NCI-H1092 treated with DMSO at 0.1 percent for 48 hours (cell line): ENCODE data around the gene PANK4.
"Not testable (repeated sequence)": the region's sequence is repeated elsewhere in the genome, so short reads cannot be mapped to it uniquely, and the experiment has no call there.

Source experiments
- DNase-seq: peaks from one replicate; lab custom pipeline; 2025; lab: John Stamatoyannopoulos, UW

The PANK4 gene

DNA sequence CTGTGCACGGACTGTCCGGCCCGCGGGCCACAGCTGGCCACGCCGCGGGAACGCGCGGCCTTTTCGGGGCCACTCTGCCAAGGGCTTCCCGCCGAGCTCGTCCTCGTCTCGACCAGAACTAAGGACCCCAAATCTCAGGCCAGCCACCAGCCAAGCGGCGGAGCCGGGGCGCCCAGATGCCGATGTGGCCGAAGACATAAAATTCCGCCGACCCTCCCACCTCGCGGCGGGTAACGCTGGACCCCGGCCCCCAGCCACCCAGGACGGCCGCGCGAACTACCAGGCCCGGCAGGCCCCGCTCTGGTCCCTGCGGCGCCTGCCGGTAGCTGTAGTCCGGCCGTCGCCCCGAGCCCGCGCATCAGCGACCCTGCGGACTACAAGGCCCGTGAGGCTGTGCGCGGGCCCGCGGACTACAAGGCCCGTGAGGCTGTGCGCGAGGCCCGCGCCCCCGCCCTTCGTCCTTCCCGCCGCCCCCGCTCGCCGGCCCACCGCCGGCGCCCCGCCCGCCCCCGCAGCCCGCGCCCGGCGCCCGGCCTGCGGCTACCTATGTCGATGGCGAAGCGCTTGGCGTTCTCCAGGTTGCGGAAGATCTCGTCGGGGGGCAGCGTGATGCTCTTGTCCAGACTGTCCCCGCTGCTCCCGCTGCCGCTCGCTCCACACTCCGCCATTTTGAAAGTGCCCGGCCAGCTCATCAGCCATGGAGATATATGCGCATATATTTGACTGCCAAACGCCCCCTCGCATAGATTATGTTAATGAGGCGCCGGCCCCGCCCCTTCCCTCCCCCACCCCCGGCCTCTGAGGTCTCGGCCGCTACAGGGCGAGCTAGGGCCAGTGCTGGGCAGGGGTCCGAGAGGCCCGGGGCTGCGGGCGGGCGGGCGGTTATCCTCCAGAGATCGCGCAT lies at the start of gene PANK4:
PANK4 (minus strand) TSS at position 677 of the 904 bp plus-strand sequence; CDS start at position 668, 9 bp downstream.
- peak; percentile 81 for DNase-seq

DNA sequence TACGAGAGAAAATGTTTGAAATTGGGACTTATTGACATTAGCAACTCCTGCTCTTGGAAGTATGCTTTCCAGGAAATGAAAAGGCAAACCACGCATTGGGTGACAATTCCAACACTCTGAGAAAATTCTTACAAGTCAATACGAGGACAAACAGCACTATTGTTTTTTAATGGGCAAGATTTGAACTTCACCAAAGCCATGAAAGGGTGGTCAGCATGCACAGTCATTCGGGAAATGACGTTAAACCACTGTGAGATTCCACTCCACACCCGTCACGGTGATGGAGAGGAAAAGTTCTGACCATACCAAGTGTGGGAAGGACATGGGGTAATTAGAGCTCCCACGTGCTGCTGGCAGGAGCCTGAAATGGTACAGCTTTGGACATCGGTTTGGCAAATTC lies 48.0 kb upstream of the PANK4 start:
- DNase-seq, result no peak

DNA sequence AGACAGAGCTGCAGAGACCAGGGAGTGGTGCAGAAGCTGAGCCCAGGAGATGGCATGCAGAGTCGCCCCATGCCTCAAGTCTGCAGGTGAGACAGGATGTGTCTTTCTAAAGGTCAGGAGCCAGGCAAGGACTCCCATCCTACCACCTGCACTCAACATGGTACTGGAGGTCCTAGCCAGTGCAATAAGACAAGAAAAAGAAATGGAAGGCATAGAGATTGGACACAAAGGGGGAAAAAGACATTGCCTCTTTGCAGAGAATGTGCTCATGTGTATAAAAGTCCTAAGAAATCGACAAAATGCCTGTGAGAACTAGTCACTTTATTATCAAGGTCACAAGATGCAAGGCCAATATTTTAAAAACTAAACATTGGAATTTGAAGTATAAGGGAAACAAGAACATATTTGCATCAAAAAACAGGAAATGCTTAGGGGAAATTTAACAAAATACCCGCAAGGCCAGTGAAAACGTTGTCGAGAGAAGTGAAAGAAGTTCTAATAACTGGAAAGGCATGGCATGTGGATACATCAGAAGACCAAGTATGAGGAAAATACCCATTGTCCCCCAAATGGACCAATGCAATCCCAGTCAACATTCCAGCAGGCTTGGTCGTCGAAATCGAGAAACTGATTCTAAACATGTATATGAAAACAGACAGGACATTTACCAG lies 47.0 kb upstream of the PANK4 start:
- DNase-seq, result no peak

DNA sequence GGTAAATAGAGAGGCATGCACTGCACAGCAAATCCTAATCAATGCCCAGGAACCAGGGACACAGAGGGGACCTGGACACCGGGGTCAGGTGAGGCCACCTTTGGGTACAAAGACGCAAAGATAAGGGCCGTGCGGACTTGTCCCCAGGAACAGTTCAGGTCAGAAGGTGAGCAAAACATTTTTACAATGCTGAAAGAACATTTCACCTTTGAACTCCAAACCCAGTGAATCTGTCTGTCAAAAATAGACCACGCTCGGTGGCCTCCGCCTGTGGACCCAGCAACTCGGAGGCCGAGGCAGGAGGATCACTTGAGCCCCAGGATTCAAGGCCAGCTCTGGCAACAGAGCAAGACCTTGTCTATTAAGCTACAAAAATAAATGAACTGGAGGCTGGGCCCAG lies 45.0 kb upstream of the PANK4 start:
- DNase-seq, result no peak

DNA sequence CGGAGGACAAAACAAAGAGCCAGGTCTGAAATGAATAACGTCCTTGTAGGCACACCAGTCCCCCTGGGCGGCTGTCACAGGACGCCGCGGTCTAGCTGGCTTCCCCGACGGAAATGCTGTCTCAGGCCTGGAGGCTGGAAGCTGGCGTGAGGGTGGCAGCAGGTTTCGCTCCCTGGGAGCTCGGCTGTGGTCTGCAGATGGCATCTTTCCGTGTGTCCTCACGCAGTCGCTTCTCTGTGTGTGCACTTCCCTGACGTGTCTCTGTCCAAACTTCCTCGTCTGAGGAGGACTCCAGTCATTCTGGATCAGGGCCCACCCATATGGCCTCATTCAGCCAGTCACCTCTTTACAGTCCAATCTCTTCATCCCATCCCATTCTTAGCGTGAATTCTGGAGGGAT lies 43.9 kb upstream of the PANK4 start:
- DNase-seq, result no peak

DNA sequence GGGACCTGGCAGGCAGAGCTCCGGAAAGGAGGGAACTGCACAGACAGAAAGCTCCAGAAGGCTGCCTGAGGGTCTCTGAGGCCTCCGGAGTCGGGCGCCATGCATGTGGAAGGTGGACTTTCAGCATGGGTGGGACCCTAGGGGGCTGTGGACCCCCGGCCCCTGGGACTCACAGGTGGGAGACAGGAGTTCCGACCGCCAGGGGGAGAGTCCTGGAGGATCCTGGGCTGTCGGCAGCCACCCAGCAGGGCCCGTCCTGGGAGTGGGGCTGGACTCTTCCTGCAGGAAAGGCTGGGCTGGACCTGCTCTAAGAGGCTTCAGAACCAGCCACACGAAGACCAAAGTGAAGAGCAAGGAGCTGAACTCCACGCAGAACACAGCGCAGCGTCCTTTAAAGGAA lies 43.3 kb upstream of the PANK4 start:
- not testable (repeated sequence) for DNase-seq

DNA sequence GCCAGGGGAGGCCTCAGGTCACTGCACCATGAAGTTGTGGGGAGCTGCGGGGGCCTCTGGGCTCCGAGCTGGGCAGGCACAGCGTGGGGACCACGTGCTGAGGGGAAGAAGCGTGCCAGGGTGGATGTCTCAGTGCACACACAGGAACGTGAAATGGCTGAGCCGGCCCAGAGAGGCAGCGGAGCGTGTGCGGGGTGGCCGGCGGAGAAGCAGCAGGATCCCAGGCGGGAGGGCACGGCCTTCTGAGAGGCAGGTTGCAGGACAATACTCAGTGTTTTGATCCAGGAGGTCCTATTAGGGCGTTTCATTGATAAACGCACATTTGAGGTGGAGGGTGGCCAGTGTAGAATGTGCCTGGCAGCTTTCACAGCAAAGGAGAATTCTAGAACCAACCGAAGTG lies 42.7 kb upstream of the PANK4 start:
- DNase-seq, result no peak

DNA sequence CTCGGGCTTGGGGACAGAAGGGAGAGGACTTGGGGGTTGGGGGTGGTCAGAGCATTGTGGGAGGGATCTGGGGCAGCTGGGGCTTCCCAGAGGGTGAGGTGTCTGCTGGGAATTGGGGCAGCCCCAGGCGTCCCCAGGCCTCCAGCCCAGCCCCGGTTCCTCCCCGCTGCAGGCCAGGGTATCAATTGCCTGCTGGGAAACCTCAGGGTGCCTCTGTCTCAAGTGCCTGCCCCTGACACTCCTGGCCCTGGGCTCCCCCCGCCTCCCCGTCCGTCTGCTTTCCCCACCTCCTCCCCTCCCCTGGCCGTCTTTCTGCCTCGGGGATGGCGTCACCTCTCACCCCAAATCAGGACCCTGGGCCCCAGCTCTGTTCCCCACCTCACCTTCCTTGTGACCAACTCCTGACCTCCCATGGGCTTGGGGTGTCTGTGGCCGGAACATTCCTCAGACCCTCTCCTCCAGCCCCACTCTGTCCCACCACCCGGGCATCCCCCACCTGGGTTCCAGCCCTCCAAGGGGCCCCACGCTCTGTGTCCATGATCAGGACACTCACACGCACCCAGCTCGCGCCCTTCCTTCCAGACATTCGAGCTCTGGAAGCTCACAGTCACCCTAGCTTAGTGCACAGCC lies 41.9 kb upstream of the PANK4 start:
- DNase-seq, result not testable (repeated sequence)

DNA sequence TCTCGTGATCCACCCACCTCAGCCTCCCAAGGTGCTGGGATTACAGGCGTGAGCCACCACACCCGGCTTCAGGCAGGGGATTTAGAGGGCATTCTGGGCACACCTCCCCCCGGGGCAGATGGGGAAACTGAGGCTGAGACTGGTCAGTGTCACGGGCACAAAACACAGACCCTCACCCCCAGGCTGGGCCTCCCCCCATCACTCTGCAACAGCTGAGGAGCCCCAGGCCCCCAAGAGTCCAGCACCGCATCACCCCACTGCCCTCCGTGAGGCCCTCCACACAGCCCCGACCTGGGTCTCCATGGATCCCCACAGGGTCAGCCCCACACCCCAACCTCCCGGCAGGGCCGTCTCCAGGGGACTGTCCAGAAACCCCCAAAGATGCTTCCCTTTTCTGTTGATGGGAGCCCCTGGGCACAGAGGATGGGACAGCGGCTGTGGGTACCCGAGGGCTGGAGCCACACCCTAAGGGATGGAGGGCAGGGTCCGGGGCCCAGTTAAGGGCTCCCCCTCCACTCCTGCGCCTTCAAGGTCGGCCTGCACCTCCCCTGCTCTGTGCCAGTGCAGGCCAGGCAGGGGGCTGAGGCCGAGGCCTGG lies 40.8 kb upstream of the PANK4 start:
- no peak for DNase-seq

DNA sequence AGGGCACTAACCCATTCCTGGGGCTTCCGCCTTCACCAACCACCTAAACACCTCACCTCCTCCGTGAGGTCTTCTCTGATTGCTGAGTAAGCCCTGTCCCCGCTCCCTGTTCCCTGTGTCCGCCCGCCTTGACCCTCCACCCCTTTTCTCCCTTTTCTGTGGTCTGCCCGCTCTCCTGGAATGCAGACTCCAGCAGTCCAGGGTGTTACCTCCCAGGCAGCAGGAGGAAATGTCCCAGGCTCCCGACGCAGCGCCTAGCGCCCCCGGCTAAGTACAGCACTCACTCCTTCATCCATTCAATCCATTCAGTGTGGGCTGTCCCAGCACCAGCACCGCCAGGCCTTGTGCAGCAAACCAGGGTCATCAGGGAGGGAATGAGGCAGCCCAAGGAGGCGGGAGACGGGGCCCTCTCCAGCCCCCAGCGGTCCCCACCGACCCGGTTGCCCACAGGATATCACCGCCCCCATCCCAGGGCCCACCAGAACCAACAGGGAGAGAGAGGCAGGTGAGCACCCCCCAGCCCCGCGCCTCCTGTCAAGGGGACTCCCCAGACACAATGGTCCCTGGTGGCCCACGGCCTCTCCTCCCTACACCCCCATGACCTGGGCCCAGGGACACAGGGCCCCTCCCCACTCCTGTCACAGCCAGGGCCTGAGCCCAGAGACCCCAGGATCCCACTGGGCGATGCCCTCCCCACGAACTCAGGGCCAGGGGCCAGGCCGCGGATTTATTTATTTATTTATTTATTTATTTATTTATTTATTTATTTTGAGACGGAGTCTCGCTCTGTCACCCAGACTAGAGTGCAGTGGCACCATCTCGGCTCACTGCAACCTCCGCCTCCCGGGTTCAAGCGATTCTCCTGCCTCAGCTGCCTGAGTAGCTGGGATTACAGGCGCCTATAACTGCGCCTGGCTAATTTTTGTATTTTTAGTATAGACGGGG lies 40.0 kb upstream of the PANK4 start:
- no peak for DNase-seq

DNA sequence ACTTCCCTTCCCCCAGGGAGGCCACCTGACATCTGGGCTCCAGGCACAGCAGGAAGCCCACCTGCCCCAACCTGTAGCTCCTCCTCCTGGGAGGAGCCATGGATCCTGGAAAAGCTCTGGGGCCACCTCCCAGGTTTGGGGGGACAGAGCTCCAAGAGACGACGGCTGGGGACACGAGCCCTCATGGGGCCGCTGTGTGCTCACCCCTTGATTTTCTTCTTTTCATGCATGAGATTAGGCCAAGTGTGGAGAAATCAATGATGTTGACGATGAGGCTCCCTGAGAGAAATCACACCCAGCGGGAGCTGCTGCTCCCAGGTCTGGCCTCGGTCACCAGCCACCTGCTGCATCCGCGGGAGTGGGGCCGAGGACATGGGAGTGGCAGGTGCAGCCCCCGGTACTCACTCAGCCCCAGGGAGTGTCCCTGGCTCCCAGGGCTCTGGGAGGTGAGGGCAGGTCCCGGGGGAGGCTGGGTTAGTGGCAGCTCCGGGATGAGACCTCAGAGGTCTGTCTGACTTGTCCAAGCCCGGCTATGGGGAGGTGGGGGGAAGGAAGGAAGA lies 38.5 kb upstream of the PANK4 start:
- DNase-seq, result no peak

DNA sequence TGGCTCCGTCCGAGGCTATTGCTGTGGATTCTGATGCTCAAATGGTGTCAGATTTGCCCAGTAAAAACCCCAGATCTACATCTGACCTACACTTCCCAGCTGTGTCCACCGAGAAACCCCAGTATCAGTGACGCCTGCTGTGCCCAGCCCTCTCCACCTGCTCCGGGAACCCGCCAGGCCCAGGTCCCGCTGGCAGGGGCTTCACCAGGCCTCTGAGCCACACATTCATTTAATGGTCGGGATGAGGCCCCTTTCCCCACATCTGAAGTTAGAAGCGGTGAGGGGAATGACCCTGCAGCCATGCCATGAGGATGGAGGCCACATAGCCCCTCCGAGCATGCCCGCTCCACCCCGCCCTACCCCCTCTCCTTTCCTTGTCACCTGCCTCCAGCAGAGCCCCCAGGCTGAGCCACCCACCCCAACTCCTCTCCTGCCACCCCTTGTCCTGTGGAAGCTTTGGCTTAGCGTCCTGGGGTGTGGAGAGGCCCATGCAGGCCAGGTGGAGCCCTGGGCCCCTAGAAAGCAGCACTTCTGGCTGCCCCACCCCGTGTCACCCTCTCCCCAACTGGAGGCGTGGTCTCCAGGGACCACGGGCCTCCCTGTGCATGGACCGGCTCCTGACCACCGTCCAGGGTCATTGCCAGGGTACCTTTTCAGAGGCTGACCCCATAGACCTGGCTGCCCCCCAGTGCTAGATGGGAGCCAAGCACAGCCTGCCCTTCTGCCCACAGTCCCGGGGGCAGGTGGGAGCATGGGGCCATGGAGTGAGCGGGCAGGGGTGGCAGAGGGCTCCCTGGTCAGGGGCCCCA lies 37.8 kb upstream of the PANK4 start:
- no peak for DNase-seq

DNA sequence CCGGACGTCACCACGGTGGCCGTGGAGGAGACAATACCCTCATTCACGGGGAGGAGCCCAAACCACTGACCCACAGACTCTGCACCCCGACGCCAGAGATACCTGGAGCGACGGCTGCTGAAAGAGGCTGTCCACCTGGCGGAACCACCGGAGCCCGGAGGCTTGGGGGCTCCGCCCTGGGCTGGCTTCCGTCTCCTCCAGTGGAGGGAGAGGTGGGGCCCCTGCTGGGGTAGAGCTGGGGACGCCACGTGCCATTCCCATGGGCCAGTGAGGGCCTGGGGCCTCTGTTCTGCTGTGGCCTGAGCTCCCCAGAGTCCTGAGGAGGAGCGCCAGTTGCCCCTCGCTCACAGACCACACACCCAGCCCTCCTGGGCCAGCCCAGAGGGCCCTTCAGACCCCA lies 36.8 kb upstream of the PANK4 start:
- DNase-seq, result no peak

DNA sequence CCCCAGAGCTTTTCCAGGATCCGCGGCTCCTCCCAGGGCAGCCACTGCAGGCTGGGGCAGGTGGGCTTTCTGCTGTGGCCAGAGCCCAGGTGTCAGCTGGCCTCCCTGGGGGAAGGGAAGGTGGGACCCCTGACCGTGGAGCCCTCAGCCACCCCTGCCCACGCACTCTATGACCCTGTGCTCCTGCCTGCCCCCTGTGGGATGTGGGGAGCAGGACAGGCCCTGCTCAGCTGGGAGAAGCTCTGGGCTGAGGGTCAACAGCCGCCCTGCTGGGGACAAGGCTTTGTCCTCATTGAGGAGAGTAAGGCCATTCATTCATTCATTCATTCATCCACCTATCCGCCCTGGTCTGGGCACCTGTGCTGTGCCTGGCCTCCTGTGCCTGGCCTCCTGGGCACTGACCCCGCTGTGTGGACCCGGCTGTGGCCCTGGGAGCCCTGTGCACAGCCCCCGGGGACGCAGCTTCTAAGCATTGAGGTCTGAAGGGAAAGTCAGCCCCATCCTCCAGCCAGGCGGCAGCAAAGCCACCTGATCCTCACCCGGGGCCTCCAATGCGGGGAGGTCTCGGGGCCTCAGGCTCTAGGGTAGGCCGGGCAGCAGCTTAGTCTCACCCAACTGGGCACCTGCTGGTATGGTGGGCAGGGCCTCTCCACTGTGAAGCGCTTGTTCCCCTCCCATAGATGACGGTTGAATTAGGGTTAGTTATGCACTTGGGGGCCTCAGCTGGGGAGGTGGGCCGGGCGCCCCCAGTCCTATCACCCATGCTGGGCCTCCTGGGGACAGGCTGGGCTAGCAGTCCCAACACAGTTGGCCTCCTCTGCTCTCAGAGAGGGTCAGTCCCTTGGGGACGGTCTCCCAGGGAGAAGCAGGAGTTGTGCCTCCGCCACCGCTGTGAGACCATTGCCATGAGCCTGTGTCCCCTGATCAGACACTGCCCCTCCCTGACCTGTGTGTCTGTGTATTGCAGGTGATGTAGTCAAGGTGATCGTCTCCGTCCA lies 35.8 kb upstream of the PANK4 start:
- no peak for DNase-seq

DNA sequence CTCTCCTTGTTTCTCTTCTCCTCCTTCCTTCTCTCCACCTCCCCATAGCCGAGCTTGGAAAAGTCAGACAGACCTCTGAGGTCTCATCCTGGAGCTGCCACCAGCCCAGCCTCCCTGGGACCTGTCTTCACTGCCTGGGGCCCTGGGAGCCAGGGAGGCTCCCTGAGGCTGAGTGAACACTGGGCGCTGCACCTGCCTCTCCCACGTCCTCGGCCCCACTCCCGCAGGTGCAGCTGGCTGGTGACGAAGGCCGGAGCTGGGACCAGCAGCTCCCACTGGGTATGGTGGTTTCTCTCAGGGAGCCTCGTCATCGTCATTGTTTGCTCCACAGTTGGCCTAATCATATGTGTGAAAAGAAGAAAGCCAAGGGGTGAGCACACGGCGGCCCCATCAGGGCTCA lies 35.0 kb upstream of the PANK4 start:
- DNase-seq, result no peak

DNA sequence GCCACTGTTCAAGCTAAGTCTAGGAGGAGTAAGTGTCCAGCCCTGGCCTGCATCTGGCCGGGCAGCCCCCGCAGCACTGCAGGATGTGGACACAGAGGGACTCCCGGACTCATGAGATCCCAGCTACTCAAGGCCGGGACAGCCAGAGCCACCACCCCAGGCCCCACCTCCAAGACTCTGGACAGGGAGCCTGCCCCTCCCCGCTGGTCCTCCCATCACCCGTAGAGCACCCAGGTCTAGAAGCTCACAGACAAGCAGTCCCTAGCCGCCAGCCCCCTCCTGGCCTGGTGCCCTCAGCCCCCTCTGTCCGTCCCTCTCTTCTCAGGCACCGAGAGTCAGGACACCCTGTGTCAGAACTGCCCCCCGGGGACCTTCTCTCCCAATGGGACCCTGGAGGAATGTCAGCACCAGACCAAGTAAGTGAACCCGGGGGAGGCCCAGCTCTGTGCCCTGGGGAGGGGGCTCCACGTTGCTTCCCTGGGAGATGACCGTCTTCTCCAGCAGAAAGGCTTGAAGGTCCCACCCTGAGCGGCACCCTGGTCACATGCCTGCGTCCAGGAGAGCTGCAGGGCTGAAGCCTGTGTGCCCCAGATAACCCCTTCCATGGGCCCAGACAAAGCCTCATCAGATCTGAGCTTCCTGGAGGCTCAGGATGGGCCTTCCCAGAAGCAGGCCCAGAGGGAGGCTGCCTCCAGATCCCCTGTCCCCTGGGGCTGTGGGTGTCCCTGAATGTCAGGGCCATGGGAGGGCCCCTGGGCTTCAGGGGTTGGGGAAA lies 34.1 kb upstream of the PANK4 start:
- no peak for DNase-seq

DNA sequence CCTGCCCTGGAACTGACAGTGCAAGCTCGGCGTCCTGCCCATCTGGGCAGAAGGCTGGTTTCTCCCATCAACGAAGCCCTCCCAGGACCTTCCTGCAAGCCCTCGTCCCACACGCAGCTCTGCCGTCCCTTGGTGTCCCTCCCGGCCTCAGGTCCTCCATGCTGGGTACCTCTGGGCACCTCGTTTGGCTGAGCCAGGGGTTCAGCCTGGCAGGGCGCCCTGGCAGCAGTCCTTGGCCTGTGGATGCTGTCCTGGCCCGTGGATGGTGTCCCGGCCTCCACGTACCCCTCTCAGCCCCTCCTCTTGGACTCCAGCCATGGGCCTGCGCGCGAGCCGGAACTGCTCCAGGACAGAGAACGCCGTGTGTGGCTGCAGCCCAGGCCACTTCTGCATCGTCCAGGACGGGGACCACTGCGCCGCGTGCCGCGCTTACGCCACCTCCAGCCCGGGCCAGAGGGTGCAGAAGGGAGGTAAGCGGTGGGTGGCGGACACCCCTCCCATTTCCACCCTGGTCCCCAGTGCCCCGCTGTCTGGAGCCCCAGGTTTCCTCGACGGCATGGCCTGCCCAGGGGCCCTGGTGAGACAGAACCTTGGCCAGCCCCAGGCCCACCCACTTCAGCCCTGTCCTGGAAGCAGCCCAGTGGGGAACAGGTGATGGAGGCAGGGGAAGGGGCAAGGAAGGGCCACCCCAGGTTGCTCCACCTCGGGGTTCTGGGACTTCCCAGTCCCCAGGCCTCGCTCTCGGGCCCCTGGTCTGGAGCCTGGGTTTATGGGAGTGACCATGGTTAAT lies 33.3 kb upstream of the PANK4 start:
- no peak for DNase-seq
